Body of pancreas (tissue), 4 donors: ENCODE results near the gene NPHP4. TPM values are rescaled to one million over a fixed set of nuclear protein-coding genes. Genes with fewer than 3 reads are reported as not detected.

Source experiments
- ATAC-seq: fragments of 150-250 bp; one replicate; pipeline ENCODE4 v1.9.1; 2016
- DNase-seq, 4 donors: peaks; one replicate each; pipeline ENCODE4 v3.0.0-alpha.2; 2019
- H3K27ac ChIP-seq, 4 donors: fragments of 200-600 bp; sonication (generic); 1 replicate in 3 of 4; 2 replicates in 1 of 4; pipeline versions ENCODE4 v1.5.1 to v1.6.1; 2016 to 2019; ENCODE audit warnings: mild to moderate bottlenecking in 1 of 4, mixed read lengths in 1 of 4, moderate library complexity in 1 of 4
- H3K27me3 ChIP-seq, 2 donors: fragments of 200-600 bp; sonication (generic); one replicate each; pipeline ENCODE4 v1.6.0; 2016; ENCODE audit warnings: mild to moderate bottlenecking in 1 of 2
- H3K36me3 ChIP-seq, 2 donors: fragments of 200-600 bp; sonication (generic); replicated peaks in 1 of 2; 2 replicates each; pipeline ENCODE4 v1.5.1; 2016; ENCODE audit warnings: low read depth in 2 of 2; ENCODE audit not compliant: insufficient read depth in 1 of 2
- H3K4me1 ChIP-seq: fragments of 200-600 bp; sonication (generic); one replicate; pipeline ENCODE4 v1.6.0; 2016
- H3K4me3 ChIP-seq, 2 donors: fragments of 200-600 bp; sonication (generic); 1 replicate in 1 of 2; 2 replicates in 1 of 2; pipeline ENCODE4 v1.5.1; 2016 to 2019
- H3K9me3 ChIP-seq, 3 donors: fragments of 200-600 bp; sonication (generic); 1 replicate in 2 of 3; 2 replicates in 1 of 3; pipeline ENCODE4 v1.5.1; 2016
- POLR2A ChIP-seq, 3 donors: fragments of 450-650 bp; IDR thresholded peaks; one replicate each; pipeline ENCODE4 v1.6.1; 2016; ENCODE audit warnings: antibody characterized with exemption in 3 of 3, mild to moderate bottlenecking in 2 of 3
- WGBS, 2 donors: methylation state at CpG; one replicate each; pipeline ENCODE4 v1.1.5; 2017; 5-methylcytosine and 5-hydroxymethylcytosine counted together
- intact Hi-C: fragments of 100-400 bp; cut with DNase I; formaldehyde crosslinking; loops from one replicate; pipeline ENCODE4 v1.15.1; 2023
- total RNA-seq, 2 donors: library from RNA; depleted of rRNA; stranded (reverse); fragments of >200 nt; gene quantifications; one replicate each; pipeline ENCODE4 v1.1.0, GENCODE V29; 2016
- TF ChIP-seq, protein P1 (sequence below), 7 experiments: fragments of 450-650 bp in 4 of 7; fragments of 200-600 bp in 3 of 7; sonication (generic) in 3 of 7; IDR thresholded peaks; one replicate each; pipeline ENCODE4 v1.5.1; 2016 to 2019; ENCODE audit warnings: antibody characterized with exemption in 7 of 7

Gene NPHP4
- total RNA-seq, 2 donors from 2014 or later, result 10.4 to 48.5 TPM

DNA sequence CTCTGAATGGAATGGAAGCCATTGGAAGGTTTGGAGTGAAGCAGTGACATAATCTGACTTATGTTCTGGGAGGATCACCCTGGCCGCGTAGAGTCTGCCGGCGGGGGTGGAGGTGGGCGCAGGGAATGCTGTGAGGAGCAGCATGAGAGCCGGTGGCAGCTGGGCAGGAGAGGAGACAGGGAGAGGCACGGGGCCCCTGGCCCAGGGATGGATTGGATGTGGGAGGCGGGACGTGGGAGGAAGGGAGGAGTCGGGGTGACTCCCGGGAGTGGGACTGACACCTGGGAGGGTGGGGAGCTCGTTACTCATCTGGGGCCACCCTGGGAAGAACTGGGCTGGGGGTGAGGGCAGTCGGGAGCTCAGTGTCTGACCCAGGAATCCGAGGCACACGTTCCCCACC is 43.1 kb upstream of the NPHP4 start:
- TF ChIP-seq POLR2A (IDR thresholded peaks at IDR 0.05), result no peak
- TF ChIP-seq, protein P1, sequence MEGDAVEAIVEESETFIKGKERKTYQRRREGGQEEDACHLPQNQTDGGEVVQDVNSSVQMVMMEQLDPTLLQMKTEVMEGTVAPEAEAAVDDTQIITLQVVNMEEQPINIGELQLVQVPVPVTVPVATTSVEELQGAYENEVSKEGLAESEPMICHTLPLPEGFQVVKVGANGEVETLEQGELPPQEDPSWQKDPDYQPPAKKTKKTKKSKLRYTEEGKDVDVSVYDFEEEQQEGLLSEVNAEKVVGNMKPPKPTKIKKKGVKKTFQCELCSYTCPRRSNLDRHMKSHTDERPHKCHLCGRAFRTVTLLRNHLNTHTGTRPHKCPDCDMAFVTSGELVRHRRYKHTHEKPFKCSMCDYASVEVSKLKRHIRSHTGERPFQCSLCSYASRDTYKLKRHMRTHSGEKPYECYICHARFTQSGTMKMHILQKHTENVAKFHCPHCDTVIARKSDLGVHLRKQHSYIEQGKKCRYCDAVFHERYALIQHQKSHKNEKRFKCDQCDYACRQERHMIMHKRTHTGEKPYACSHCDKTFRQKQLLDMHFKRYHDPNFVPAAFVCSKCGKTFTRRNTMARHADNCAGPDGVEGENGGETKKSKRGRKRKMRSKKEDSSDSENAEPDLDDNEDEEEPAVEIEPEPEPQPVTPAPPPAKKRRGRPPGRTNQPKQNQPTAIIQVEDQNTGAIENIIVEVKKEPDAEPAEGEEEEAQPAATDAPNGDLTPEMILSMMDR (IDR thresholded peaks at IDR 0.05), result no peak
- 59 to 67% methylated on average over 15 of the region's 15 CpGs for WGBS, 2 donors

DNA sequence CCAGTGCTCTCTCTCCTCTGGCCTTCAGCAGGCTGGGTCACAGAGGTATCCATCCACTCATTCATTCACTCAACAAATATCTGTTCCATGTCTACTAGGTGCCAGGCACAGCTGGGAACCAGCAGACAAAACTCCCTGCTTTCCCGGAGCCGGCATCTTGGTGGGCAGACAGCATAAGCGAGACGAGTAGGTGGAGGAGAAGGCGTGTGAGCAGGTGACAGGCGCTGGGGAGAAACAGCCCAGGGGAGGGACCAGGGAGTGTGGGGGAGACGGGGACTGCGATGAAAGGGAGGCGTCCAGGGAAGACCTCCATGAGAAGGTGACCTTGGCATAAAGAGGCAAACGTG is 42.5 kb upstream of the NPHP4 start:
- no peaks in the 10 kb centered on the region for H3K4me1 ChIP-seq
- no peaks in the 10 kb centered on the region for H3K9me3 ChIP-seq
- DNase-seq, result no peak
- no peaks in the 10 kb centered on the region for H3K36me3 ChIP-seq
- H3K27me3 ChIP-seq, result no peaks in the 10 kb centered on the region
- no peak for ATAC-seq
- WGBS, 2 donors, result 38 to 43% methylated on average over 10 of the region's 10 CpGs
- no peak for TF ChIP-seq POLR2A (IDR thresholded peaks at IDR 0.05)
- TF ChIP-seq, protein P1 (IDR thresholded peaks at IDR 0.05), result peak in 1 of 7 experiments; percentile 2
- no peak overlapping the region for H3K4me3 ChIP-seq
- no peak overlapping the region for H3K27ac ChIP-seq
- intact Hi-C loops, result no loop called here

More for the DNA sequence above, 43.1 kb upstream of the NPHP4 start:
- H3K36me3 ChIP-seq, result no peaks in the 10 kb centered on the region
- H3K27ac ChIP-seq, result no peak overlapping the region
- H3K27me3 ChIP-seq, result no peaks in the 10 kb centered on the region
- no peaks in the 10 kb centered on the region for H3K4me1 ChIP-seq
- H3K4me3 ChIP-seq, result no peak overlapping the region
- intact Hi-C loops, result no loop called here
- DNase-seq (no peak), ATAC-seq (no peak)
- no peaks in the 10 kb centered on the region for H3K9me3 ChIP-seq

DNA sequence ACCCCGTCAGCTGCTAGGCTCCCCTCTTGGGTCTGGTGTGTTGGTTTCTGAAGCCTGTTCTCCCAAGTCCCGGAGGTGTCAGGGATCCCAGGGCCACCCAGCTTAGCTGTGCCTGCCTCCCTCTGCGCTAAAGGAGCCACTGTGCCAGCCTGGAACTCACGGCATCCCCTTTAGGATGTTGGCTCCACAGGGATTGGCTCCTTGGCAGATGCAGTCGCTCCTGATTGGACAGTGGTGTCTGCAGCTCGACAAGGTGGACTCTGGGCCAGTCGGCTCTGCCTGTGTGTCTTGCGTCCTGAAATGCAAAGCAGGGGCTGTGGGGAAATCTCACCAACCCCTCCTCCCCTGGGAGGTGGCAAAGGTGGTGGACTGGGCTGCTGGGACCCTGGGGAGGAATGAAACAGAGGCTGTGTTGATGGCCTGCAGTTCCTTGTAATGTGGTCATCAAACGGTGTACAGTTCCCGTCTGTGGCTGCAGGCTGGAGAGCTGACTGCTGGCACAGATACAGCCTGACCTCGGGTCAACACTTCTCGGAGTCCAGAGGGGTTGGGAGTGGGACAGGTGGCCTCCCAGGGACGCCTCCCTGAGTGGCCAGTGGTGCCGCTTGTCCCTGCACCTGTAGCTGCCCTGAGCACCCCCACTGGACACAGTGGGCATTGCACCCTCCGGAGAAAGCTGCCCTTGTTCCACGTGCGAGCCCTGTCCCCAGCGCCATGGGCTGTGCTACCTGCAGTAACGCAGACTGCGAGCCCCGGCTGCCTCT is 41.9 kb upstream of the NPHP4 start:
- intact Hi-C loops, result no loop called here
- Histone ChIP-seq H3K4me1 (no peaks in the 10 kb centered on the region), H3K4me3 (no peak overlapping the region), H3K27ac (no peak overlapping the region), H3K27me3 (no peaks in the 10 kb centered on the region), H3K36me3 (no peaks in the 10 kb centered on the region), H3K9me3 (no peaks in the 10 kb centered on the region)
- ATAC-seq (peak; percentile 58), DNase-seq (peak; percentile 53 to 69 (median 56))
- TF ChIP-seq POLR2A (IDR thresholded peaks at IDR 0.05), result no peak
- TF ChIP-seq, protein P1 (IDR thresholded peaks at IDR 0.05), result peak; percentile 45 to 58 (median 52)
- 15 to 18% methylated on average over 13 to 21 of the region's 21 CpGs for WGBS, 2 donors

DNA sequence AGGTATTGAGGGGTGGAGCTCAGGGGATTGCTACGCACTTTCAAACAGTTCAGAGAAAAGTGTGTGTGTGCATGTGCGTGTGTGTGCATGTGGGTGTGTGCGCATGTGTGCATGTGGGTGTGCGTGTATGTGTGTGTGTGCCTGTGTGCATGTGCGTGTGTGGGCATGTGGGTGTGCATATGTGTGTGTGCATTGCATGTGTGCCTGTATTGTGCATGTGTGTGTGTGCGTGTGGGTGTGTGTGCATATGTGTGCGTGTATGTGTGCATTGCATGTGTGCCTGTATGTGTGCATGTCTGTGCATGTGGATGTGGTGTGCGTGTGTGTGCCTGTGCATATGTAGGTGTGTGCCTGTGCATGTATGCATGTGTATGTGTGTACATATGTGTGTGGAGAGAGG is 40.9 kb upstream of the NPHP4 start:
- no peaks in the 10 kb centered on the region for H3K9me3 ChIP-seq
- ATAC-seq (no peak), DNase-seq (no peak)
- no peaks in the 10 kb centered on the region for H3K4me1 ChIP-seq
- no peaks in the 10 kb centered on the region for H3K36me3 ChIP-seq
- H3K27ac ChIP-seq, result no peak overlapping the region
- intact Hi-C loops, result no loop called here
- H3K27me3 ChIP-seq, result no peaks in the 10 kb centered on the region
- TF ChIP-seq POLR2A (IDR thresholded peaks at IDR 0.05), result no peak
- TF ChIP-seq, protein P1 (IDR thresholded peaks at IDR 0.05), result no peak
- 79 to 80% methylated on average over 8 of the region's 8 CpGs for WGBS, 2 donors
- H3K4me3 ChIP-seq, result no peak overlapping the region
